ENCODE measurements around the gene TYMP.

DNA sequence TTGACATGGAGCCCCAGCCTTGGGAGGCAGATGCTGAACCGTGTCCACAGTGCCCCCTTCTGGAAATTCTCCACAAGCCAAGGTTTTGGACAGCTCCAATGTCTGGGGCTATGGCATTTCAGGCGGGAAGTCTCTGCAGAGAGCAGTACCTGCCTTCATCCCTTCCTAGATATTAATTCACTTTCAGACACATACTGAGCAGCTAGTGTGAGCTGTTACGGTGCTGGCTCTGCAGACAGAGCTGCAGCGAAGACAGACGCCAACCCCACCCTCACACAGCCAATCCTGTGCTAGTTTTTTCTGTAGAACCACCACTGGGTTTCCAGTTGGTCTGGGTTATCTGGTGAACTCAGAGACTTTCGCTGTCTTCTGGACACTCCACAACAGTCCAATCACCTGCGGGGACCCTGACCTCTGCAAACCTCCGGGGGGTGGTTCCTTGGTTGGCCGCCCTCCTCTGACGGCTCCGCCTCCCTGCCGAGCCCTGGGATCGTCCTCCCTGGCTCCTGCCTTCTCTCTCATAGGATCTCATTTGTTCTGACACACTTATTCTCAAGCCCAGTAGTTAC lies 31.4 kb downstream of the TYMP start:
- TF ChIP-seq CTCF (IDR thresholded peaks at IDR 0.05; ENCODE audit: poor library complexity), result peak; percentile 57
- no peak for TF ChIP-seq EZH2 (IDR thresholded peaks at IDR 0.05; ENCODE audit: borderline replicate concordance)

Measured in hepatocyte (in vitro differentiated cells).